ENCODE data around the gene FITM2.
"Not testable (repeated sequence)": the region's sequence is repeated elsewhere in the genome, so short reads cannot be mapped to it uniquely, and the experiment has no call there.

FITM2 gene

GRCh38 chr20:44335675-44336074 is 24.7 kb upstream of the FITM2 start:
- Histone ChIP-seq H3K27me3 (ENCODE audit: insufficient read depth, poor library complexity, severe bottlenecking) (no peaks in the 10 kb centered on the region), H3K4me3 (ENCODE audit: severe bottlenecking) (no peak overlapping the region), H3K9me3 (ENCODE audit: severe bottlenecking) (no peaks in the 10 kb centered on the region), H3K27ac (ENCODE audit: poor library complexity, severe bottlenecking) (no peak overlapping the region), H3K4me1 (ENCODE audit: insufficient read depth, poor library complexity, severe bottlenecking) (peaks cover 3% of the 10 kb centered on the region), H3K36me3 (ENCODE audit: low read depth) (no peaks in the 10 kb centered on the region)
- no peak for TF ChIP-seq CTCF (IDR thresholded peaks at IDR 0.05; ENCODE audit: poor library complexity, severe bottlenecking)
- ATAC-seq (ENCODE audit: low read depth) (no peak), DNase-seq (ENCODE audit: low spot score) (no peak)

GRCh38 chr20:44334709-44335108 is 23.7 kb upstream of the FITM2 start:
- TF ChIP-seq CTCF (IDR thresholded peaks at IDR 0.05; ENCODE audit: poor library complexity, severe bottlenecking): no peak
- H3K27ac ChIP-seq (ENCODE audit: poor library complexity, severe bottlenecking): no peak overlapping the region
- DNase-seq (ENCODE audit: low spot score) (no peak), ATAC-seq (ENCODE audit: low read depth) (no peak)
- peaks cover 4% of the 10 kb centered on the region for H3K4me1 ChIP-seq (ENCODE audit: insufficient read depth, poor library complexity, severe bottlenecking)
- H3K36me3 ChIP-seq (ENCODE audit: low read depth): no peaks in the 10 kb centered on the region
- H3K4me3 ChIP-seq (ENCODE audit: severe bottlenecking): no peak overlapping the region
- H3K27me3 ChIP-seq (ENCODE audit: insufficient read depth, poor library complexity, severe bottlenecking): no peaks in the 10 kb centered on the region
- H3K9me3 ChIP-seq (ENCODE audit: severe bottlenecking): no peaks in the 10 kb centered on the region

- no peak overlapping the region for H3K27ac ChIP-seq (ENCODE audit: poor library complexity, severe bottlenecking)
- no peak for DNase-seq (ENCODE audit: low spot score)
- no peaks in the 10 kb centered on the region for H3K9me3 ChIP-seq (ENCODE audit: severe bottlenecking)
- H3K36me3 ChIP-seq (ENCODE audit: low read depth): no peaks in the 10 kb centered on the region
- TF ChIP-seq CTCF (IDR thresholded peaks at IDR 0.05; ENCODE audit: poor library complexity, severe bottlenecking): no peak
- peaks cover 4% of the 10 kb centered on the region for H3K4me1 ChIP-seq (ENCODE audit: insufficient read depth, poor library complexity, severe bottlenecking)
- ATAC-seq (ENCODE audit: low read depth): 0 out of 3 replicates have a peak, but pooled peaks have one; percentile 24
- no peaks in the 10 kb centered on the region for H3K27me3 ChIP-seq (ENCODE audit: insufficient read depth, poor library complexity, severe bottlenecking)
- H3K4me3 ChIP-seq (ENCODE audit: severe bottlenecking): no peak overlapping the region
Observed at GRCh38 chr20:44334306-44334705, 23.3 kb upstream of the FITM2 start.

- no peak for TF ChIP-seq CTCF (IDR thresholded peaks at IDR 0.05; ENCODE audit: poor library complexity, severe bottlenecking)
- Histone ChIP-seq H3K9me3 (ENCODE audit: severe bottlenecking) (no peaks in the 10 kb centered on the region), H3K27me3 (ENCODE audit: insufficient read depth, poor library complexity, severe bottlenecking) (no peaks in the 10 kb centered on the region), H3K36me3 (ENCODE audit: low read depth) (no peaks in the 10 kb centered on the region), H3K4me1 (ENCODE audit: insufficient read depth, poor library complexity, severe bottlenecking) (peaks cover 4% of the 10 kb centered on the region), H3K27ac (ENCODE audit: poor library complexity, severe bottlenecking) (no peak overlapping the region), H3K4me3 (ENCODE audit: severe bottlenecking) (no peak overlapping the region)
- DNase-seq (ENCODE audit: low spot score) (no peak), ATAC-seq (ENCODE audit: low read depth) (no peak)
Observed at GRCh38 chr20:44331201-44331600, 20.2 kb upstream of the FITM2 start.

GRCh38 chr20:44328428-44328827 is 17.4 kb upstream of the FITM2 start:
- Histone ChIP-seq H3K36me3 (ENCODE audit: low read depth) (no peaks in the 10 kb centered on the region), H3K27me3 (ENCODE audit: insufficient read depth, poor library complexity, severe bottlenecking) (no peaks in the 10 kb centered on the region), H3K4me3 (ENCODE audit: severe bottlenecking) (no peak overlapping the region), H3K9me3 (ENCODE audit: severe bottlenecking) (no peaks in the 10 kb centered on the region), H3K27ac (ENCODE audit: poor library complexity, severe bottlenecking) (no peak overlapping the region), H3K4me1 (ENCODE audit: insufficient read depth, poor library complexity, severe bottlenecking) (peaks cover 4% of the 10 kb centered on the region)
- DNase-seq (ENCODE audit: low spot score) (no peak), ATAC-seq (ENCODE audit: low read depth) (no peak)
- no peak for TF ChIP-seq CTCF (IDR thresholded peaks at IDR 0.05; ENCODE audit: poor library complexity, severe bottlenecking)

- H3K4me3 ChIP-seq (ENCODE audit: severe bottlenecking); DNase-seq (ENCODE audit: low spot score); H3K9me3 ChIP-seq (ENCODE audit: severe bottlenecking); ATAC-seq (ENCODE audit: low read depth); H3K27me3 ChIP-seq (ENCODE audit: insufficient read depth, poor library complexity, severe bottlenecking); H3K36me3 ChIP-seq (ENCODE audit: low read depth); H3K4me1 ChIP-seq (ENCODE audit: insufficient read depth, poor library complexity, severe bottlenecking); H3K27ac ChIP-seq (ENCODE audit: poor library complexity, severe bottlenecking): not testable (repeated sequence)
Observed at GRCh38 chr20:44327748-44328147, 16.7 kb upstream of the FITM2 start.
